Measurements from ENCODE around the gene NPRL2.

- TF ChIP-seq YY1 (IDR thresholded peaks at IDR 0.05; ENCODE audit: insufficient read depth, insufficient read length) (no peak), ZNF274 (IDR thresholded peaks at IDR 0.05; ENCODE audit: low read depth, low read length) (no peak)
Observed at GRCh38 chr3:50372349-50372748, 21.8 kb upstream of the NPRL2 start.

Measured in NT2/D1 (cell line).